ENCODE results near the gene ADPRH.
"Not testable (repeated sequence)": the region's sequence is repeated elsewhere in the genome, so short reads cannot be mapped to it uniquely, and the experiment has no call there.

The ADPRH gene

DNA sequence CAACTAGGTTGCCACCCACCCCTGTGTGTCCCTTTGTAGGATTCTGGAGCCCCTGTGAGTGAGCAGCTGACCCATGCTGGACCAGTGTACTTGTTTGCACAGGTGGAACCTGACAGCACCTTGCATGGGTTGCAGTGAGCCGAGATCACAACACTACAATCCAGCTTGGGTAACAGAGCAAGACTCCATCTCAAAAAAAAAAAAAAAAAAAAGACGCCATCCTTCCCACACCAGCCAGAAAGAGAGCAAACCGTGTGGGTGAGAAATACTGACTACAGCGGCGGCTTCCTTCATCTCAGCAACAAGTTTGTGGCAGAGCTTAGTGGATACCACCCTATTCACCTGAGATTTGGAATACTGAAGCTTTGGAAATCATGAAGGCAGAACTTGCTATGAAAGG lies 19.1 kb upstream of the ADPRH start:
- ATAC-seq, result no peak

GRCh38 chr3:119562307-119562961 lies 16.9 kb upstream of the ADPRH start:
- peak; percentile 75 to 80 for ATAC-seq

- not testable (repeated sequence) for ATAC-seq
Measured at GRCh38 chr3:119563334-119563733, 16.0 kb upstream of the ADPRH start.

GRCh38 chr3:119569156-119569555 lies 10.1 kb upstream of the ADPRH start:
- ATAC-seq, result no peak

- peak in 1 of 2 donors; percentile 13 for ATAC-seq
Measured at GRCh38 chr3:119570229-119570628, 9.1 kb upstream of the ADPRH start.

DNA sequence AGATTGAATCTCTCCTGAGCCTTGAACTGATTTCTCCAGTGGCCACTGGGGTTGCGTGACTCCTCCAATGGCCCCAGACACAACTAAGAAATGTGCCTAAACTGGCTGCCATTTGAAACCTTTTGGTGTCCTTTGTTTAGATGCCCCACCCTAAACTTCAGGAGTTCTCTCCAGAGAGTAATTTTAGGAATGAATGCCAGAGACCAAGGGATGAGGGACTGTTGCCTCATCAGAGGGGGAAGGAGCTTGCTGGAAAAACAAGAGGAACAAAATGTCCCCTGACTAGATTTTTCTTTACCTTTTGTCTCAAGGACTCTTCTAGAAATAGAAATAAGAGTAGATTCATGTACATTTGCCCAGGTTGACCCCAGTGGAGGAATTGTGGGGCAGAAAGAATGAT lies 8.1 kb upstream of the ADPRH start:
- no peak for ATAC-seq

- no peak for ATAC-seq
Measured at GRCh38 chr3:119571688-119572087, 7.6 kb upstream of the ADPRH start.

GRCh38 chr3:119575507-119575906 lies 3.8 kb upstream of the ADPRH start:
- no peak for ATAC-seq

DNA sequence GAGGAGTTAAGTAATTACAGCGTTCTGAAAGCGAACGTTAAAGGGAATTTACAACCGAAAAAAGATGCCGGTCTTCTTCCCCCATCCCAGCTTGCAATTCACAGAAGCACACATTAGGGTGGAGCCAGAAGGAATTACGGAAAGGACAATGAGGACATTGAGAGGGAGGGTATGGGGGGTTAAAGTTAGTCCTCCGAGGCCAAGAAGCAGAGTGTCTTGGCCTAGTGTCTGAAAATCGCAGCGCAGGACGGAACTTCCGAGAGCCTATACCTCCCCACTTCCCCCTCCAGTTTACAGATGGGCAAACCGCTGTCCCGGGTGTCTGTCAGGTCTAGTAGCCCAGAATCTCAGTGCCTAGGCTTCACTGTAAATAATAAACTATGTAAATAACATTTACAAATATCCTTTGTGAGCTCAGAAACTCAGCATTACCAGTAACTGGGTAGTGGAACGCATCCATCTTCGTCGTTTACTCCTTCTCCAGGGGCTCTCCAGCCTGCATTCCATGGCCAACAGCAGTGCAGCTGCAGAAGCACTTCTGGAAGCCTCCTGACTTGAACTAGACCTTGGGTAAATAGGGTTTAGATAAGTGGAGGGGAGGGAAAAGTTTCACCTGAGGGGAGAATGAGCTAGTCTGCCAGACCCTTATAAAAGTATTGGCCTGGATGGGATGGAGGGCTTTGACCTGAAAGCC lies 922 bp downstream of the ADPRH start:
- peak; percentile 31 to 40 for ATAC-seq

- ATAC-seq, result peak; percentile 77 to 87
Measured at GRCh38 chr3:119582178-119582577, 2.9 kb downstream of the ADPRH start.

GRCh38 chr3:119585208-119585607 lies 5.9 kb downstream of the ADPRH start:
- no peak for ATAC-seq

DNA sequence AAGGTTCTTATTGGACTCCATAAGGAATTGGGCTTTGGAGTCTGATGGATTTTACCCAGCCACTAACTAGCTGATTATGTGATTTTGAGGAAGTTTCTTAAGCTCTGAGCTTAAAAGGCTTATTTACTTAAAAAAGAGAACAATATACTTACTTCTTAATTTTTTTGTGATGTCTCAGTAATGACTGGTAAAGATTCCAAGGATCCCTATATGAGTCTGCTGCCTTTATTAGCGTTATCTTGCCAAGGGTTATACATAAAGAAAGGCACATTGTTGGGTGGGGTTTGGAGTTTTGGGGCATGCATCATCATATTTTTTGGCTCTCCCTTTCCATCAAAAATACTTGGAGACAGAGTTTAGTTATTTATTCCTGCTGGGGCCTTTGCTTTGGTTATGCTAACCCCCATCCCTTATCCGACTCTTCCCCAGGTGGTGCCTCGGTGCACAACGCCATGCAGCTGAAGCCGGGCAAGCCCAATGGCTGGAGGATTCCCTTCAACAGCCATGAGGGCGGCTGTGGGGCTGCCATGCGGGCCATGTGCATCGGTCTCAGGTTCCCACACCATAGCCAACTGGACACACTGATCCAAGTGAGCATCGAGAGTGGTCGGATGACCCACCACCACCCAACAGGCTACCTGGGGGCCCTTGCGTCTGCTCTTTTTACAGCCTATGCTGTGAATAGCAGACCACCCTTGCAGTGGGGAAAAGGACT lies 6.7 kb downstream of the ADPRH start:
- no peak for ATAC-seq

DNA sequence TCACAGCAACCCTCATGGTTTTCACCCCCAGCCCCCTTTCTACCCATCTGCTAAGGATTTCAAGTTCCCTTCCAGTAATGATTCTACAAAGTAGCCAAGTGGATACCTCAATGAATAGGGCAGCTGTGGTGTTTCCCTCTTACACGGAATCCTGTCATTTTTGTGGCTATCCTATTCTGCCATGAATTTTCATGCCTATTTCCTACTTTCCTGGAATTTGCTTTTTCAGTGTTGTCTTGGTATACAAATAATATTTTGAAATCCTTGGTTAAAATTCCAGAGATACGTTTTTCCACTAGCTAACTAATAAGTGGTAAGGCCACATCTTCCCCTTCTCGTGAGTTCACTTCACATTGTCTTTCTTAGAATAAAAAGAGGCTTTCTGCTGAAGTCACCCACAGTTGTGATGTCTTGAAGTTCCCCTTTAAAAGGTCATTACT lies 7.5 kb downstream of the ADPRH start:
- ATAC-seq, result no peak

GRCh38 chr3:119588112-119588511 lies 8.8 kb downstream of the ADPRH start:
- ATAC-seq, result peak in 1 of 2 donors; percentile 17

GRCh38 chr3:119589102-119589773 lies 9.9 kb downstream of the ADPRH start:
- no peak for ATAC-seq

DNA sequence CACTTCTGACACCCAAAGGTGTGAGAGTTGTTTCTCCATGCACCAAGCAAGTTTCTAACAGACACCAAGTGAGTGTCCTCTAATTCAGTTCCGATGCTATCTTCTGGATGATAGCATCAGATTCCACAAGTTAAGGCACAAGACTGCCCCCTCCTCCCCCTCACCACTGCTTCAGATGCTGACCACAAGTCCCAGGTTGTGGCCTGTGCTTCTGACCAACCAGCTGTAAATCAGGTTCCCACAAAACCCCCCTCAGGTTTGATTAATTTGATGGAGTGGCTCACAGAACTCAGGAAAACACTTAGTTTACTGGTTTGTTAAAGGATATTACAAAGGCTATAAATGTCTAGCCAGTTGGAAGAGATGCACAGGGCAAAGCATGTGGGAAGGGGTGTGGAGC lies 11.4 kb downstream of the ADPRH start:
- no peak for ATAC-seq

- ATAC-seq, result no peak
Measured at GRCh38 chr3:119592861-119593260, 13.6 kb downstream of the ADPRH start.

- no peak for ATAC-seq
Measured at GRCh38 chr3:119594066-119594465, 14.8 kb downstream of the ADPRH start.

DNA sequence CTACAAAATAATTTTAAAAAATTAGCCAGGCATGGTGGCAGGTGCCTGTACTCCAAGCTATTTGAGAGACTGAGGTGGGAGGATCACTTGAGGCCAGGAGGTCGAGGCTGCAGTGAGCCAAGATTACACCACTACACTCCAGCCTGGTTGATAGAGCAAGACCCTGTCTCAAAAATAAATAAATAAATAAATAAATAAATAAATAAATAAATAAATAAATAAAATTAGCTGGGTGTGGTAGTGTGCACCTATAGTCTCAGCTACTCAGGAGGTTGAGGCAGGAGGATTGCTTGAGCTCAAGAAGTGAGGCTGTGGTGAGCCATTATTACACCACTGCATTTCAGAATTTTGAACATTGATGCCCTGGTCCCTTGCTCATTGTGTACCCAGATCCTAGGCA lies 15.6 kb downstream of the ADPRH start:
- not testable (repeated sequence) for ATAC-seq

GRCh38 chr3:119595639-119596334 lies 16.5 kb downstream of the ADPRH start:
- no peak for ATAC-seq

DNA sequence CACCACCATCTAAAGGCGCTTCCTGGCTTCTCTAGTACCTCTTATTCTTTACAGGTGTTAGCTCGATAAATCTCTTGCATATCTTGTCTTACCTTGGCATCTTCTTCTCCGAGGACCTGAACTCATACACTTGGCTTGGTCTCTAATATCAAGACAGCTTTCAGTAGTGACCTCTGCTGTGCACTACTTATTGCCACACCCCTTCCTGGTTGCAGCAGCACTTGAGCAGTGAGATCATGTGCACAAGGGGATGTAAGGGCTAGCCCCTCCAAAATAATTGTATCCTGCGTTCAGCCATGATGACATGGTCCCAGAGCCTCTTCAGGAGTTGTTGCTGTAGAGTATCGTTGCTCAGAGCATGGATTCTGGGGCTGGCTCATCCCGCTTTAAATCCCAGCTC lies 17.1 kb downstream of the ADPRH start:
- ATAC-seq, result no peak

GRCh38 chr3:119597548-119598288 lies 18.4 kb downstream of the ADPRH start, which contains the start of gene PLA1A:
PLA1A (plus strand) TSS chr3:119597885; CDS start chr3:119597914, 29 bp downstream.
- peak; percentile 17 to 24 for ATAC-seq

Data from activated CD4-positive, CD25-positive, alpha-beta regulatory T cell treated with anti-CD3 and anti-CD28 coated beads, Interleukin-2, amount 50 U/mL, for 24 hours (primary cell).